GM18519 (cell line): Measurements from ENCODE around the gene MEGF9.
"Not testable (repeated sequence)": the region's sequence is repeated elsewhere in the genome, so short reads cannot be mapped to it uniquely, and the experiment has no call there.

ENCODE experiments used
- ATAC-seq: cut with Tn5 transposase; IDR thresholded peaks from one replicate; pipeline ENCODE4 v1.9.1; 2021; ENCODE audit warnings: mild to moderate bottlenecking, moderate library complexity; ENCODE audit not compliant: unreplicated experiment, low FRiP score

The MEGF9 gene

GRCh38 chr9:120557205-120557604, 157.1 kb downstream of the MEGF9 start:
- ATAC-seq = no peak

- no peak for ATAC-seq
Measured at GRCh38 chr9:120556775-120557174, 157.5 kb downstream of the MEGF9 start.

GRCh38 chr9:120555839-120556238, 158.4 kb downstream of the MEGF9 start:
- ATAC-seq = no peak

- ATAC-seq = not testable (repeated sequence)
Measured at GRCh38 chr9:120552210-120552704, 162.0 kb downstream of the MEGF9 start.
